GM23338 (cell line): Measurements from ENCODE around the gene LINGO1.

Experiments used
- CREB1 ChIP-seq: fragments of 250-450 bp; sonication (Bioruptor Pico); IDR thresholded peaks from 2 replicates; pipeline ENCODE4 v1.5.0; 2020; ENCODE audit warnings: low read depth, mild to moderate bottlenecking, moderate library complexity
- CTCF ChIP-seq, 2 experiments: fragments of 200-600 bp in 1 of 2; sonication (generic) in 1 of 2; conservative IDR thresholded peaks; 2 replicates each; pipeline versions ENCODE4 v1.5.1 to v1.6.1; 2016 to 2017; ENCODE audit warnings: antibody characterized with exemption in 2 of 2, low read depth in 2 of 2, mild to moderate bottlenecking in 2 of 2, moderate library complexity in 1 of 2
- ETS1 ChIP-seq: IDR thresholded peaks from 2 replicates; pipeline ENCODE4 v1.6.1; 2016; ENCODE audit warnings: antibody characterized with exemption
- EZH2 ChIP-seq: fragments of 200-600 bp; sonication (generic); IDR thresholded peaks from one replicate; pipeline ENCODE4 v1.8.0; 2017; ENCODE audit warnings: antibody characterized with exemption, mild to moderate bottlenecking, low read depth; ENCODE audit not compliant: unreplicated experiment
- EZH2phosphoT487 ChIP-seq: fragments of 200-600 bp; sonication (generic); IDR thresholded peaks from one replicate; pipeline ENCODE4 v1.8.1; 2018; ENCODE audit warnings: antibody characterized with exemption; ENCODE audit not compliant: unreplicated experiment
- JUNB ChIP-seq: IDR thresholded peaks from one replicate; pipeline ENCODE4 v1.6.1; 2016; ENCODE audit warnings: antibody characterized with exemption; ENCODE audit not compliant: unreplicated experiment
- NANOG ChIP-seq: IDR thresholded peaks from 2 replicates; pipeline ENCODE4 v1.6.1; 2016; ENCODE audit warnings: antibody characterized with exemption, borderline replicate concordance
- POLR2AphosphoS5 ChIP-seq: IDR thresholded peaks from 2 replicates; pipeline ENCODE4 v1.6.1; 2016; ENCODE audit warnings: antibody characterized with exemption, low read depth
- REST ChIP-seq: IDR thresholded peaks from one replicate; pipeline ENCODE4 v1.6.1; 2018; ENCODE audit warnings: antibody characterized with exemption; ENCODE audit not compliant: unreplicated experiment
- STAT1 ChIP-seq: IDR thresholded peaks from one replicate; pipeline ENCODE4 v1.6.1; 2016; ENCODE audit warnings: antibody characterized with exemption; ENCODE audit not compliant: unreplicated experiment
- ZNF114 ChIP-seq: fragments of 250-450 bp; sonication (Bioruptor Pico); IDR thresholded peaks from 2 replicates; pipeline ENCODE4 v1.5.0; 2020; ENCODE audit warnings: mild to moderate bottlenecking, moderate library complexity
- ZNF331 ChIP-seq: fragments of 250-450 bp; sonication (Bioruptor Pico); IDR thresholded peaks from 2 replicates; pipeline ENCODE4 v1.5.0; 2020; ENCODE audit warnings: low read depth, mild to moderate bottlenecking, moderate library complexity

- TF ChIP-seq EZH2 (no peak), REST (no peak), POLR2AphosphoS5 (no peak), CTCF (conservative IDR thresholded peaks at IDR 0.05; ENCODE audit: low read depth in 2 of 2) (no peak), ETS1 (no peak), JUNB (no peak), EZH2phosphoT487 (no peak), CREB1 (CRISPR knock-in tag) (no peak), ZNF331 (CRISPR knock-in tag) (no peak), STAT1 (no peak), ZNF114 (CRISPR knock-in tag) (no peak), NANOG (no peak)
Measured at GRCh38 chr15:77667338-77668234, 34.9 kb upstream of the LINGO1 start.
